ENCODE data around the gene KIF12. TPM values are rescaled to one million over a fixed set of nuclear protein-coding genes. Genes with fewer than 3 reads are reported as not detected.

Gene KIF12
- polyA plus RNA-seq, 1 donor (not counting 4 experiments of a cell fraction or from before 2014, with no cell fraction given): 1.5 TPM

- H3K9me1 ChIP-seq (ENCODE audit: control insufficient read depth, extremely low read depth, insufficient read depth, low read length): no peaks in the 10 kb centered on the region
- no peak for TF ChIP-seq EZH2 (IDR thresholded peaks at IDR 0.05; ENCODE audit: low read length)
- no peak overlapping the region for H3K27ac ChIP-seq (ENCODE audit: control insufficient read depth, insufficient read depth, low read length)
- no peak overlapping the region for H3K4me2 ChIP-seq (ENCODE audit: control insufficient read depth, extremely low read depth, insufficient read depth, low read depth, low read length)
- no peak overlapping the region for H3K9ac ChIP-seq (ENCODE audit: control insufficient read depth, extremely low read depth, insufficient read depth, low read length)
- DNase-seq (ENCODE audit: low read depth, low spot score): no peak
- FAIRE-seq: no peak
- H3K9me3 ChIP-seq (ENCODE audit: control insufficient read depth, low read depth, low read length): no peaks in the 10 kb centered on the region
- no peaks in the 10 kb centered on the region for H3K79me2 ChIP-seq (ENCODE audit: control insufficient read depth, insufficient read depth, low read length)
- H3K36me3 ChIP-seq (ENCODE audit: control insufficient read depth in 2 of 2, extremely low read depth in 1 of 2, insufficient read depth in 2 of 2, low read length in 2 of 2): no peaks in the 10 kb centered on the region
- no peaks in the 10 kb centered on the region for H4K20me1 ChIP-seq (ENCODE audit: control insufficient read depth, extremely low read depth, insufficient read depth, low read length)
- H2AFZ ChIP-seq (ENCODE audit: control insufficient read depth, low read length): no peak overlapping the region
- dilution Hi-C loops (cut with MboI; ENCODE audit: extremely low pct_ligation_motif_present, low sequenced_read_pairs): no loop called here
- no peak overlapping the region for H3K4me3 ChIP-seq (ENCODE audit: control insufficient read depth in 2 of 3, extremely low read depth in 1 of 3, insufficient read depth in 2 of 3, low read depth in 1 of 3, low read length in 3 of 3)
- peaks cover 45% of the 10 kb centered on the region for H3K27me3 ChIP-seq (ENCODE audit: control insufficient read depth, extremely low read depth, insufficient read depth, low read length)
- H3K4me1 ChIP-seq (ENCODE audit: control insufficient read depth, extremely low read depth, insufficient read depth, low read length): peaks cover 4% of the 10 kb centered on the region
Observed at GRCh38 chr9:114075602-114076001, 23.5 kb downstream of the KIF12 start.

GRCh38 chr9:114072184-114073140, 26.6 kb downstream of the KIF12 start:
- FAIRE-seq: no peak
- Histone ChIP-seq H3K9ac (ENCODE audit: control insufficient read depth, extremely low read depth, insufficient read depth, low read length) (no peak overlapping the region), H4K20me1 (ENCODE audit: control insufficient read depth, extremely low read depth, insufficient read depth, low read length) (no peaks in the 10 kb centered on the region), H3K79me2 (ENCODE audit: control insufficient read depth, insufficient read depth, low read length) (no peaks in the 10 kb centered on the region), H2AFZ (ENCODE audit: control insufficient read depth, low read length) (no peak overlapping the region), H3K9me1 (ENCODE audit: control insufficient read depth, extremely low read depth, insufficient read depth, low read length) (no peaks in the 10 kb centered on the region), H3K4me1 (ENCODE audit: control insufficient read depth, extremely low read depth, insufficient read depth, low read length) (peaks cover 4% of the 10 kb centered on the region), H3K27ac (ENCODE audit: control insufficient read depth, insufficient read depth, low read length) (no peak overlapping the region), H3K4me3 (ENCODE audit: control insufficient read depth in 2 of 3, extremely low read depth in 1 of 3, insufficient read depth in 2 of 3, low read depth in 1 of 3, low read length in 3 of 3) (no peak overlapping the region), H3K27me3 (ENCODE audit: control insufficient read depth, extremely low read depth, insufficient read depth, low read length) (peaks cover 28% of the 10 kb centered on the region), H3K9me3 (ENCODE audit: control insufficient read depth, low read depth, low read length) (no peaks in the 10 kb centered on the region), H3K36me3 (ENCODE audit: control insufficient read depth in 2 of 2, extremely low read depth in 1 of 2, insufficient read depth in 2 of 2, low read length in 2 of 2) (no peaks in the 10 kb centered on the region), H3K4me2 (ENCODE audit: control insufficient read depth, extremely low read depth, insufficient read depth, low read depth, low read length) (no peak overlapping the region)
- dilution Hi-C loops (cut with MboI; ENCODE audit: extremely low pct_ligation_motif_present, low sequenced_read_pairs): no loop called here
- DNase-seq (ENCODE audit: low read depth, low spot score): no peak
- TF ChIP-seq EZH2 (IDR thresholded peaks at IDR 0.05; ENCODE audit: low read length) (peak; percentile 24), CTCF (optimal IDR thresholded peaks at IDR 0.05 in 1 of 3, IDR thresholded peaks at IDR 0.05 in 1 of 3, conservative IDR thresholded peaks at IDR 0.05 in 1 of 3; ENCODE audit: extremely low read depth in 1 of 3, insufficient read depth in 2 of 3, low read length in 3 of 3) (no peak)

All from keratinocyte (primary cell).